KMS-11 (cell line): Measurements from ENCODE around the gene SERF1A.
"Not testable (repeated sequence)": the region's sequence is repeated elsewhere in the genome, so short reads cannot be mapped to it uniquely, and the experiment has no call there.

ENCODE experiments used
- H2AFZ ChIP-seq: fragments of 200-600 bp; sonication (generic); 2 replicates; pipeline ENCODE4 v1.6.1; 2016; ENCODE audit warnings: antibody characterized with exemption, mixed run types, low read depth
- H3K27ac ChIP-seq: fragments of 200-600 bp; sonication (generic); 2 replicates; pipeline ENCODE4 v1.6.1; 2016; ENCODE audit warnings: mild to moderate bottlenecking, mixed run types
- H3K27me3 ChIP-seq: fragments of 200-600 bp; sonication (generic); 2 replicates; pipeline ENCODE4 v1.6.1; 2017; ENCODE audit warnings: mild to moderate bottlenecking, low read depth, mixed run types, moderate library complexity; ENCODE audit not compliant: insufficient read depth
- H3K36me3 ChIP-seq: fragments of 200-600 bp; sonication (generic); 2 replicates; pipeline ENCODE4 v1.6.1; 2017; ENCODE audit warnings: mild to moderate bottlenecking, mixed run types; ENCODE audit not compliant: insufficient read depth
- H3K4me1 ChIP-seq: fragments of 200-600 bp; sonication (generic); 2 replicates; pipeline ENCODE4 v1.6.1; 2016; ENCODE audit warnings: mild to moderate bottlenecking, low read depth, mixed run types; ENCODE audit not compliant: poor library complexity, severe bottlenecking
- H3K4me2 ChIP-seq: fragments of 200-600 bp; sonication (generic); 2 replicates; pipeline ENCODE4 v1.7.0; 2016; ENCODE audit warnings: mild to moderate bottlenecking, mixed run types
- H3K4me3 ChIP-seq: fragments of 200-600 bp; sonication (generic); IDR thresholded peaks from 2 replicates; pipeline ENCODE4 v1.6.1; 2017; ENCODE audit warnings: low read depth, low read length, mixed read lengths; ENCODE audit not compliant: insufficient read depth
- H3K79me2 ChIP-seq: fragments of 200-600 bp; sonication (generic); 2 replicates; pipeline ENCODE4 v1.6.1; 2016; ENCODE audit warnings: low read depth, mixed run types; ENCODE audit not compliant: insufficient read depth
- H3K9ac ChIP-seq: fragments of 200-600 bp; sonication (generic); 2 replicates; pipeline ENCODE4 v1.6.1; 2016; ENCODE audit warnings: mild to moderate bottlenecking, mixed run types
- H4K20me1 ChIP-seq: fragments of 200-600 bp; sonication (generic); 2 replicates; pipeline ENCODE4 v1.6.1; 2016; ENCODE audit warnings: mild to moderate bottlenecking, mixed run types; ENCODE audit not compliant: insufficient read depth

The SERF1A gene

GRCh38 chr5:70900533-70901271 is at the start of gene SERF1A:
SERF1A (plus strand) TSS chr5:70900669; CDS start chr5:70900870, 201 bp downstream.
- not testable (repeated sequence) for H3K4me2 ChIP-seq, H3K4me1 ChIP-seq, H3K27me3 ChIP-seq

GRCh38 chr5:70866778-70867177 is 33.7 kb upstream of the SERF1A start:
- H3K9ac ChIP-seq, H2AFZ ChIP-seq, H3K4me1 ChIP-seq, H3K79me2 ChIP-seq, H3K4me2 ChIP-seq, H3K27ac ChIP-seq, H3K27me3 ChIP-seq, H3K36me3 ChIP-seq, H3K4me3 ChIP-seq, H4K20me1 ChIP-seq: not testable (repeated sequence)

More at GRCh38 chr5:70900533-70901271, at the start of gene SERF1A:
- H3K79me2 ChIP-seq, H4K20me1 ChIP-seq, H3K9ac ChIP-seq, H3K27ac ChIP-seq, H3K36me3 ChIP-seq, H2AFZ ChIP-seq, H3K4me3 ChIP-seq: not testable (repeated sequence)

GRCh38 chr5:70870626-70871025 is 29.8 kb upstream of the SERF1A start:
- H3K4me2 ChIP-seq, H3K79me2 ChIP-seq, H3K9ac ChIP-seq, H3K36me3 ChIP-seq, H4K20me1 ChIP-seq, H3K4me1 ChIP-seq, H3K27me3 ChIP-seq, H2AFZ ChIP-seq, H3K4me3 ChIP-seq, H3K27ac ChIP-seq: not testable (repeated sequence)

GRCh38 chr5:70896076-70896475 is 4.4 kb upstream of the SERF1A start:
- H3K4me2 ChIP-seq, H3K4me1 ChIP-seq, H3K9ac ChIP-seq, H3K36me3 ChIP-seq, H4K20me1 ChIP-seq, H3K4me3 ChIP-seq, H3K27ac ChIP-seq, H3K27me3 ChIP-seq, H2AFZ ChIP-seq, H3K79me2 ChIP-seq: not testable (repeated sequence)

GRCh38 chr5:70901272-70901571 is 753 bp downstream of the SERF1A start:
- not testable (repeated sequence) for H4K20me1 ChIP-seq, H3K4me1 ChIP-seq, H3K4me3 ChIP-seq, H3K27me3 ChIP-seq, H3K27ac ChIP-seq, H3K4me2 ChIP-seq, H2AFZ ChIP-seq, H3K36me3 ChIP-seq, H3K9ac ChIP-seq, H3K79me2 ChIP-seq

GRCh38 chr5:70906624-70907023 is 6.2 kb downstream of the SERF1A start:
- H3K4me1 ChIP-seq, H3K36me3 ChIP-seq, H3K79me2 ChIP-seq, H3K4me2 ChIP-seq, H3K9ac ChIP-seq, H3K27ac ChIP-seq, H4K20me1 ChIP-seq, H2AFZ ChIP-seq, H3K4me3 ChIP-seq, H3K27me3 ChIP-seq: not testable (repeated sequence)

- not testable (repeated sequence) for H4K20me1 ChIP-seq, H3K4me1 ChIP-seq, H3K27ac ChIP-seq, H2AFZ ChIP-seq, H3K36me3 ChIP-seq, H3K27me3 ChIP-seq, H3K9ac ChIP-seq, H3K79me2 ChIP-seq, H3K4me3 ChIP-seq, H3K4me2 ChIP-seq
Observed at GRCh38 chr5:70916829-70917228, 16.4 kb downstream of the SERF1A start.

- H3K4me1 ChIP-seq, H3K4me3 ChIP-seq, H3K27me3 ChIP-seq, H4K20me1 ChIP-seq, H3K27ac ChIP-seq, H3K4me2 ChIP-seq, H3K9ac ChIP-seq, H3K36me3 ChIP-seq, H2AFZ ChIP-seq, H3K79me2 ChIP-seq: not testable (repeated sequence)
Observed at GRCh38 chr5:70925211-70925562, 24.7 kb downstream of the SERF1A start.

GRCh38 chr5:70931709-70932368 is 31.4 kb downstream of the SERF1A start:
- not testable (repeated sequence) for H3K4me1 ChIP-seq, H3K36me3 ChIP-seq, H3K27ac ChIP-seq, H3K4me3 ChIP-seq, H3K9ac ChIP-seq, H3K4me2 ChIP-seq, H3K79me2 ChIP-seq, H4K20me1 ChIP-seq, H2AFZ ChIP-seq, H3K27me3 ChIP-seq

GRCh38 chr5:70932560-70932959 is 32.1 kb downstream of the SERF1A start:
- not testable (repeated sequence) for H3K4me1 ChIP-seq, H3K27ac ChIP-seq, H3K4me3 ChIP-seq, H3K27me3 ChIP-seq, H3K36me3 ChIP-seq, H4K20me1 ChIP-seq, H3K79me2 ChIP-seq, H2AFZ ChIP-seq, H3K9ac ChIP-seq, H3K4me2 ChIP-seq
